Stimulated activated CD8-positive, alpha-beta memory T cell treated with anti-CD3 and anti-CD28 coated beads, Interleukin-15, amount 100 ng/mL, for 1 hour (primary cell): ENCODE data around the gene TMEM14A.
"Not testable (repeated sequence)": the region's sequence is repeated elsewhere in the genome, so short reads cannot be mapped to it uniquely, and the experiment has no call there.

Source experiments
- DNase-seq: peaks from one replicate; pipeline ENCODE4 v3.0.0-alpha.2; 2020; ENCODE audit warnings: low read depth

Gene TMEM14A, protein sequence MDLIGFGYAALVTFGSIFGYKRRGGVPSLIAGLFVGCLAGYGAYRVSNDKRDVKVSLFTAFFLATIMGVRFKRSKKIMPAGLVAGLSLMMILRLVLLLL

GRCh38 chr6:52670502-52671409 is at the start of gene TMEM14A:
Gene TMEM14A (plus strand): TSS chr6:52671113. CDS start chr6:52677103, 5,990 bp downstream.
- DNase-seq: peak; percentile 79

- DNase-seq: no peak
Measured at GRCh38 chr6:52621631-52622030, 49.3 kb upstream of the TMEM14A start.

DNA sequence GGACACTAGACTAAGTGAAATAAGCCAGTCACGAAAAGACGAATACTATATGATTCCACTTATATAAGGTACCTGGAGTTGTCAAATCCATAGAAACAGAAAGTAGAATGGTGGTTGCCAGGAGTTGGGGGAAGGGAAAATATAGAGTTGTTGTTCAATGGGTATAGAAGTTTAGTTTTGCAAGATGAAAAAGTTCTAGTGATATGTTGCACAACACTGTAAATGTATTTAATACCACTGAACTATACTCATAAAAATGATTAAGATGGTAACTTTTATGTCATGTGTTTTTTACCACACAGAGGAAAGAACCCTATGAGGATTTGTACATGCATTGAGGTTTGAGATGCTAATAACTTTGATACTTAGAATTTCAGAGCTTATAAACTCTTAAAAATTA is 48.1 kb upstream of the TMEM14A start:
- no peak for DNase-seq

- no peak for DNase-seq
Measured at GRCh38 chr6:52632011-52632410, 38.9 kb upstream of the TMEM14A start.

DNA sequence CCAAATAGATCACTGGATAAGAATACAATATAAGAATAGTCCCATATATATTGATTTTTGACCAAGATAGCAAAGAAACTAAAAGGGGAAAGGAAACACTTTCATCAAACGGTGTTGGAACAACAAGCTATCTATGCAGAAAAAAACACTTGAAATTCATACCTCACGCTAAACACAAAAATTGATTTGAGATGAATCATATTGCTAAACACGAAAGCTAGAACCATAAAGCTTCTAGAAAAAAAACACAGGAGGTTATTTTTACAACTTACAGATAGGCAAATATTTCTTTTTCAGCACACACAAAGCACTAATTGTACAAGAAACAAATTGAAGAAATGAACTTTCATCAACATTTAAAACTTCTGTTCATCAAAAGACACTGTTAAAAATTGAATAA is 36.7 kb upstream of the TMEM14A start:
- no peak for DNase-seq

- no peak for DNase-seq
Measured at GRCh38 chr6:52635049-52635577, 35.8 kb upstream of the TMEM14A start.

- no peak for DNase-seq
Measured at GRCh38 chr6:52636830-52637229, 34.1 kb upstream of the TMEM14A start.

DNA sequence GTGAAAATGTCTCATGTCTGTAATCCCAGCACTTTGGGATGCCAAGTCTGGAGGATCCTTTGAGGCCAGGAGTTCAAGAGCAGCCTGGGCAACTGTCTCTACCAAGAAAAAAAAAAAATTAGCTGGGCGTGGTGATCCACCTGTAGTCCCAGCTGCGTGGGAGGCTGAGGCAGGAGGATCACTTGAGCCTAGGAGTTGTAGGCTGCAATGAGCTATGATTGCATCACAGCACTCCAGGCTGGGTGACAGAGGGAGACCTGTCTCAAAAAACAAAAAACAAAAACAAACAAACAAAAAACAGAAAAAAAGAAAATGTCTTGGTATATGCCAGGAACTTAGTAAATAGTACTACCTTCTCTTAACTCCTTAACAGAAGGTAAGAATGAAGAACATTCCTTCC is 31.4 kb upstream of the TMEM14A start:
- no peak for DNase-seq

GRCh38 chr6:52640170-52640569 is 30.7 kb upstream of the TMEM14A start:
- DNase-seq: no peak

- no peak for DNase-seq
Measured at GRCh38 chr6:52640916-52641315, 30.0 kb upstream of the TMEM14A start.

GRCh38 chr6:52641388-52641787 is 29.5 kb upstream of the TMEM14A start:
- DNase-seq: no peak

GRCh38 chr6:52641826-52642225 is 29.1 kb upstream of the TMEM14A start:
- no peak for DNase-seq

DNA sequence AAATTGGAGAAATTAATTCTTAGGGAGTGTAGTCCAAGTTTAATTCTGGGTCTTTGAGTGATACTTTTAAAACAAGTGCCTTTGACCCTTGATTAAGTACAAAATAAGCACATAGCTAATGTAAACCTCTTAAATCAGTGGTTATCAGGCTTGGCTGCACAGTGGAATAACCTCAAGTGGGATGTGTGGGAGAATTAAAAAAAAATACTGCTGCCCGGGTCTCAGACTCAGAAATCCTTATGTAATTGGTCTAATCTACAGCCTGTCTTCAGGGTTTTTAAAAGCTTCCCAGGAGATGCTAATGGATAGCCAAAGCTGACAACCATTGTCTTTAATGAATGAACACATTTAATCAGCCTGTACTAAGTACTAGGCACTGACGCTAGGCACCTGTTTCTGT is 28.5 kb upstream of the TMEM14A start:
- no peak for DNase-seq

GRCh38 chr6:52643158-52643557 is 27.8 kb upstream of the TMEM14A start:
- no peak for DNase-seq

GRCh38 chr6:52644253-52644652 is 26.7 kb upstream of the TMEM14A start:
- DNase-seq: no peak

GRCh38 chr6:52645976-52646375 is 24.9 kb upstream of the TMEM14A start:
- no peak for DNase-seq

- no peak for DNase-seq
Measured at GRCh38 chr6:52647199-52647598, 23.7 kb upstream of the TMEM14A start.

DNA sequence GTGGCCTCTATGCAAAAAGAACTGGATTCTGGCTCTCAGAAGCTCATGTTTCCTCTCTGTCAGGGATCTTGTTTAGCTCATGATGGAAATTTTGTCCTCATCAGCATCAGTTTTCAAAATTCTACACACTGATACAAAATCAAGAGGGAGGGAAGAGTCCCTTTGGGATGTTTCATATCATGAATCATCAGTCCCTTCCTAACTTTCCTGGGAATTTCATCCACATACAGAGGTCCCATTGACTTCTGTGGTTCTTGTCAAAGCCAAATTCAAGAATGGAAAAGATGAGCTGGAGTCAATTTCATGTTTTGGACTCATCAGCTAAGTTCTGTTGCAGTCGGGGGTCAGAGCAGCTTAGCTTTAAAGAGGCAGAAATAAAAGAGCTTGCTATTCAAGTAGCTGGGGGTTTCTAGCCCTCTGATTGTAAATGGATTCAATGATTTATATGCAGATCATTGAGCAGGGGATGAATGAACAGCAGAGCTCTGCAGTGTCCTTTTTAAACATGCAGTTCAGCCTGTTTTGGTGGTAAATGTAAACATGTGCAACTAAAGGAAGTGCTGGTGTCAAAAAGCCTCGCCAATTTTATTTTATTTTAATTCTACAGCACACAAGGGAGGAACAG is 21.3 kb upstream of the TMEM14A start:
- no peak for DNase-seq

GRCh38 chr6:52650941-52651340 is 20.0 kb upstream of the TMEM14A start:
- DNase-seq: no peak

- no peak for DNase-seq
Measured at GRCh38 chr6:52653151-52653550, 17.8 kb upstream of the TMEM14A start.

GRCh38 chr6:52654007-52654406 is 16.9 kb upstream of the TMEM14A start:
- DNase-seq: no peak

DNA sequence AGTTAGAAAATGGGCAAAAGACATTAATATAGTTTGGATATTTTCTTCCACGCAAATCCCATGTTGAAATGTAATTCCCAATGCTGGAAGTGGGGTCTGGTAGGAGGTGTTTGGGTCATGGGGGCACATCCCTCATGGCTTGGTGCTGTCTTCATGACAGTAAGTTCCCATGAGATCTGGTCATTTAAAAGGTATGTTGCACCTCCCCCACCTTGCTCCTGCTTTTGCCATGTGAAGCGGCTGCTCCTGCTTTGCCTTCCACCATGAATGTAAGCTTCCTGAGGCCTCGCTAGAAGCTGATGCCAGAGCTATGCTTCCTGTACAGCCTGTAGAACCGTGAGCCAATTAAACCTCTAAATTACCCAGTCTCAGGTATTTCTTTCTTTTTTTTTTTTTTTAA is 16.3 kb upstream of the TMEM14A start:
- no peak for DNase-seq

DNA sequence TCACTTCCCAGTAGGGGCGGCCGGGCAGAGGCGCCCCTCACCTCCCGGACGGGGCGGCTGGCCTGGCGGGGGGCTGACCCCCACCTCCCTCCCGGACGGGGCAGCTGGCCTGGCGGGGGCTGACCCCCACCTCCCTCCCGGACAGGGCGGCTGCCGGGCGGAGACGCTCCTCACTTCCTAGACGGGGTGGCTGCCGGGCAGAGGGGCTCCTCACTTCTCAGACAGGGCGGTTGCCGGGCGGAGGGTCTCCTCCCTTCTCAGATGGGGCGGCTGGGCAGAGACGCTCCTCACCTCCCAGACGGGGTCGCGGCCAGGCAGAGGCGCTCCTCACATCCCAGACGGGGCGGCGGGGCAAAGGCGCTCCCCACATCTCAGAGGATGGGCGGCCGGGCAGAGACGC is 15.0 kb upstream of the TMEM14A start:
- not testable (repeated sequence) for DNase-seq
